Endothelial cell of umbilical vein (primary cell): ENCODE measurements around the gene VIT. TPM values are rescaled to one million over a fixed set of nuclear protein-coding genes. Genes with fewer than 3 reads are reported as not detected.

ENCODE experiments used
- BruUV-seq: library from RNA; stranded (reverse); fragments of 400-500 nt; replicated peaks from 2 replicates; lab custom pipeline; 2021; lab: Mats Ljungman, UMichigan
- CTCF ChIA-PET: fragments of 300-600, 350-600 bp; sonication (Branson Sonifier 250); formaldehyde crosslinking; loops from one replicate; lab custom pipeline; 2021; ENCODE audit warnings: antibody characterized with exemption, inconsistent platforms; lab: Charles Lee
- POLR2A ChIA-PET: fragments of 300-600, 350-600 bp; sonication (Branson Sonifier 250); formaldehyde crosslinking; loops from one replicate; lab custom pipeline; 2021; ENCODE audit warnings: antibody characterized with exemption, inconsistent platforms; lab: Charles Lee
- DNase-seq: peaks from one replicate; pipeline ENCODE4 v3.0.0-alpha.2; 2011; ENCODE audit warnings: low read depth, low spot score
- FAIRE-seq: peaks from 2 replicates; lab custom pipeline; 2011; peaks lifted over from hg19 to GRCh38; lab: Jason Lieb, UNC
- H2AFZ ChIP-seq: 2 replicates; pipeline ENCODE4 v1.6.0; 2012; ENCODE audit warnings: low read depth, low read length, control low read depth, inconsistent platforms
- H3K27ac ChIP-seq: 2 replicates; pipeline ENCODE4 v1.5.1; 2011; ENCODE audit warnings: low read depth, mild to moderate bottlenecking, control low read depth, low read length, moderate library complexity; ENCODE audit not compliant: insufficient read depth
- H3K27me3 ChIP-seq, 2 experiments: 2 replicates each; pipeline versions ENCODE4 v1.6.0 to v1.6.1; 2011; ENCODE audit warnings: low read length in 2 of 2, mixed read lengths in 1 of 2; ENCODE audit not compliant: control insufficient read depth in 2 of 2, insufficient read depth in 2 of 2
- H3K36me3 ChIP-seq, 2 experiments: 2 replicates in 1 of 2; 3 replicates in 1 of 2; pipeline ENCODE4 v1.5.1; 2011; ENCODE audit warnings: low read length in 2 of 2, mild to moderate bottlenecking in 1 of 2, moderate library complexity in 1 of 2; ENCODE audit not compliant: control insufficient read depth in 2 of 2, insufficient read depth in 2 of 2; ENCODE audit errors: extremely low read depth in 1 of 2
- H3K4me1 ChIP-seq: 3 replicates; pipeline ENCODE4 v1.5.1; 2011; ENCODE audit warnings: mild to moderate bottlenecking, low read length; ENCODE audit not compliant: control insufficient read depth, insufficient read depth; ENCODE audit errors: extremely low read depth
- H3K4me2 ChIP-seq: 2 replicates; pipeline ENCODE4 v1.6.1; 2011; ENCODE audit warnings: low read length, control low read depth, mixed read lengths; ENCODE audit not compliant: insufficient read depth
- H3K4me3 ChIP-seq, 3 experiments: fragments of 200-600 bp in 1 of 3; sonication (generic), shearing (Covaris generic) in 1 of 3; replicated peaks in 1 of 3; 2 replicates each; pipeline ENCODE4 v1.5.1; 2011 to 2016; ENCODE audit warnings: control low read depth in 3 of 3, low read length in 3 of 3, mild to moderate bottlenecking in 2 of 3, inconsistent platforms in 1 of 3, low read depth in 1 of 3, moderate library complexity in 1 of 3; ENCODE audit not compliant: insufficient read depth in 1 of 3
- H3K79me2 ChIP-seq: 2 replicates; pipeline ENCODE4 v1.6.0; 2012; ENCODE audit warnings: low read length, inconsistent platforms; ENCODE audit not compliant: control insufficient read depth, insufficient read depth
- H3K9ac ChIP-seq: replicated peaks from 2 replicates; pipeline ENCODE3; 2011; ENCODE audit warnings: low read length, control low read depth; ENCODE audit not compliant: insufficient read depth; ENCODE audit errors: extremely low read depth
- H3K9me1 ChIP-seq: replicated peaks from 3 replicates; pipeline ENCODE4 v1.6.0; 2011; ENCODE audit warnings: mild to moderate bottlenecking, low read length; ENCODE audit not compliant: control insufficient read depth, insufficient read depth; ENCODE audit errors: extremely low read depth
- H3K9me3 ChIP-seq: replicated peaks from 2 replicates; pipeline ENCODE4 v1.5.1; 2012; ENCODE audit warnings: low read length, inconsistent platforms; ENCODE audit not compliant: control insufficient read depth, insufficient read depth
- H4K20me1 ChIP-seq: replicated peaks from 2 replicates; pipeline ENCODE3; 2011; ENCODE audit warnings: mild to moderate bottlenecking, low read length; ENCODE audit not compliant: control insufficient read depth, insufficient read depth; ENCODE audit errors: extremely low read depth
- EZH2 ChIP-seq: IDR thresholded peaks from 2 replicates; pipeline ENCODE4 v1.6.1; 2012; ENCODE audit warnings: borderline replicate concordance, low read depth, mild to moderate bottlenecking, moderate library complexity, low read length, inconsistent platforms; ENCODE audit not compliant: severe bottlenecking
- GATA2 ChIP-seq: IDR thresholded peaks from 2 replicates; pipeline ENCODE4 v1.7.0; 2011; ENCODE audit warnings: low read depth, mild to moderate bottlenecking, moderate library complexity, mixed read lengths, low read length; ENCODE audit not compliant: insufficient read length, insufficient read depth
- MYC ChIP-seq: IDR thresholded peaks from one replicate; pipeline ENCODE4 v1.6.1; 2011; ENCODE audit warnings: mild to moderate bottlenecking, low read depth, low read length
- POLR2AphosphoS5 ChIP-seq: IDR thresholded peaks from 2 replicates; pipeline ENCODE4 v1.6.1; 2012; ENCODE audit warnings: low read depth, mild to moderate bottlenecking, control low read depth, low read length, moderate library complexity; ENCODE audit not compliant: insufficient read depth
- dilution Hi-C: fragments of 300-500 bp; cut with MboI; formaldehyde crosslinking; loops from one replicate; pipeline ENCODE4 v1.15.0; 2019; ENCODE audit warnings: low sequenced_read_pairs; ENCODE audit not compliant: extremely low pct_ligation_motif_present
- intact Hi-C: fragments of 100-400 bp; cut with micrococcal nuclease; formaldehyde crosslinking; loops from one replicate; pipeline ENCODE4 v1.10.0; 2022
- polyA plus RNA-seq, 4 experiments: library from polyadenylated mRNA; depleted of rRNA in 3 of 4; stranded (reverse) in 3 of 4; unstranded in 1 of 4; fragments of >200 nt; gene quantifications; 2 replicates each; pipeline versions ENCODE4 v1.2.1 to v1.2.3, GENCODE V29; 2011 to 2012; ENCODE audit warnings: missing spikeins in 1 of 4
- total RNA-seq: library from RNA; stranded (reverse); gene quantifications from 2 replicates; pipeline ENCODE4 v1.2.3, GENCODE V29; 2021
- TF ChIP-seq, protein P1 (sequence below), 2 donors: IDR thresholded peaks; 1 replicate in 1 of 2; 2 replicates in 1 of 2; pipeline ENCODE4 v1.5.1; 2011; ENCODE audit warnings: low read length in 2 of 2, mild to moderate bottlenecking in 2 of 2, moderate library complexity in 2 of 2, control low read depth in 1 of 2, inconsistent platforms in 1 of 2, low read depth in 1 of 2; ENCODE audit not compliant: insufficient read depth in 1 of 2; ENCODE audit errors: extremely low read depth in 1 of 2
- TF ChIP-seq, protein P2 (sequence below): IDR thresholded peaks from 2 replicates; pipeline ENCODE4 v1.6.1; 2011; ENCODE audit not compliant: insufficient read depth, insufficient read length

VIT gene
- total and polyA plus RNA-seq, 2 donors (not counting 3 experiments of a cell fraction or from before 2014, with no cell fraction given) = 0.54 to 0.88 TPM

DNA sequence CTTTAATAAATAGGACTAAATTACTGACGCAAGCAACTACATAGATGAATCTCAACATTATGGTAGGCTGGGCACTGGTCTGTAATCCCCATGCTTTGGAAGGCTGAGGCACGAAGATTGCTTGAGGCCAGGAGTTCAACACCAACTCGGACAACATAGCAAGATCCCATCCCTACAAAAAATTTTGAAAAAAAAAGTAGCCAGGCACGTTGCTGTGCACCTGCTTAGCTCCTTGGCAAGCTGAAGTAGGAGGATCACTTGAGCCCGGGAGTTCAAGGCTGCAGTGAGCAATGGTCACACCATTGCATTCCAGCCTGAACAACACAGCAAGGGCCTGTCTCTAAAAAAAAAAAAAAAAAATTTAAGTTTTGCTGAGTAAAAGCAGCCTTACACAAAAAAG lies 43.4 kb upstream of the VIT start:
- FAIRE-seq (no peak), DNase-seq (no peak)
- BruUV-seq = no TSS peak
- no peak overlapping the region for H2AFZ ChIP-seq
- dilution Hi-C loops (loop anchor here (25.0 kb wide), 1 partner anchor 141 kb away; no protein-coding TSS in a partner anchor), intact Hi-C loops (loop anchor here (10.0 kb wide), 1 partner anchor 1148 kb away; no protein-coding TSS in a partner anchor)
- H3K9ac ChIP-seq = no peak overlapping the region
- H4K20me1 ChIP-seq = no peaks in the 10 kb centered on the region
- H3K4me1 ChIP-seq = peaks cover 28% of the 10 kb centered on the region
- H3K36me3 ChIP-seq = no peaks in the 10 kb centered on the region
- no peaks in the 10 kb centered on the region for H3K9me1 ChIP-seq
- H3K27me3 ChIP-seq = no peaks in the 10 kb centered on the region
- no peaks in the 10 kb centered on the region for H3K9me3 ChIP-seq
- TF ChIP-seq GATA2 (no peak), MYC (no peak), POLR2AphosphoS5 (no peak)
- H3K4me3 ChIP-seq = no peak overlapping the region
- ChIA-PET CTCF (interaction anchor here (2.4 kb wide), 1 partner anchor 11 kb away, joined by 5 read pairs; no protein-coding TSS in a partner anchor), POLR2A (no interaction called here)
- no peaks in the 10 kb centered on the region for H3K79me2 ChIP-seq
- no peak overlapping the region for H3K4me2 ChIP-seq
- no peak overlapping the region for H3K27ac ChIP-seq

DNA sequence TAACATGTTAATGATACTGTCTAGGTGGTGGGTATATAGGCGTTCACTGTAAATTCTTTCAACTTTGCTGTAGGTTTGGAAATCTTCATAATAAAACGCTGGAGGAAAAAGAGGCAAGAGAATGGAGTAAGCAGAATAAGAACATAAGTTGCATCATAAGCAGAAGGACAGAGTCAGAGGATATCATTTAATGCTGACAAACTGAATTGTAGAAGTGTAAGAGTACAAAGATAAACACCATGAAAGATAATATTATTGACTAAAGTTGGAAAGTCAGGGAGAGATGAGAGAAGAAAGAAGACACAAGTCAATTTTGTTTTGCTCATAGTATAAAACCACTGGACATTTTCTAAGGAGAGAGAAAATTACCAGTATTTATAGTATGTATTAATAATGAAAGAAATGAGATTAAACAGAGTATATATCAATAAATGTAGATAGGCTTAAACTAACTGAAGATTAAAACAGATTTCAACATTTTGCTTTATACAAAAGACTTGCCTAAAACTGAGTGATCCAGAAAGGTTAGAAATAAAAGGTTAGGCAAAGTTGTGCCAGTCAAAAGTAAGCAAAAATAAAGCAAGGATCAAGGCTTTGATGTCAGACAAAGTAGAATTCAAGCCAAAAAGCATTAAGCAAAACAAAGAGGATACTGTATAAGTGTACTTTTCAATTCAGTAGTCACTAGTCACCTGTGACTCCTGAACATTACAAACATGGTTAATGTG lies 42.4 kb upstream of the VIT start:
- TF ChIP-seq EZH2 = no peak
- TF ChIP-seq, protein P1, sequence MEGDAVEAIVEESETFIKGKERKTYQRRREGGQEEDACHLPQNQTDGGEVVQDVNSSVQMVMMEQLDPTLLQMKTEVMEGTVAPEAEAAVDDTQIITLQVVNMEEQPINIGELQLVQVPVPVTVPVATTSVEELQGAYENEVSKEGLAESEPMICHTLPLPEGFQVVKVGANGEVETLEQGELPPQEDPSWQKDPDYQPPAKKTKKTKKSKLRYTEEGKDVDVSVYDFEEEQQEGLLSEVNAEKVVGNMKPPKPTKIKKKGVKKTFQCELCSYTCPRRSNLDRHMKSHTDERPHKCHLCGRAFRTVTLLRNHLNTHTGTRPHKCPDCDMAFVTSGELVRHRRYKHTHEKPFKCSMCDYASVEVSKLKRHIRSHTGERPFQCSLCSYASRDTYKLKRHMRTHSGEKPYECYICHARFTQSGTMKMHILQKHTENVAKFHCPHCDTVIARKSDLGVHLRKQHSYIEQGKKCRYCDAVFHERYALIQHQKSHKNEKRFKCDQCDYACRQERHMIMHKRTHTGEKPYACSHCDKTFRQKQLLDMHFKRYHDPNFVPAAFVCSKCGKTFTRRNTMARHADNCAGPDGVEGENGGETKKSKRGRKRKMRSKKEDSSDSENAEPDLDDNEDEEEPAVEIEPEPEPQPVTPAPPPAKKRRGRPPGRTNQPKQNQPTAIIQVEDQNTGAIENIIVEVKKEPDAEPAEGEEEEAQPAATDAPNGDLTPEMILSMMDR (IDR thresholded peaks at IDR 0.05; ENCODE audit: extremely low read depth in 1 of 2, insufficient read depth in 1 of 2, low read depth in 1 of 2, low read length in 2 of 2) = no peak
- TF ChIP-seq, protein P2, sequence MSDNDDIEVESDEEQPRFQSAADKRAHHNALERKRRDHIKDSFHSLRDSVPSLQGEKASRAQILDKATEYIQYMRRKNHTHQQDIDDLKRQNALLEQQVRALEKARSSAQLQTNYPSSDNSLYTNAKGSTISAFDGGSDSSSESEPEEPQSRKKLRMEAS = no peak
- Histone ChIP-seq H3K36me3 (no peaks in the 10 kb centered on the region), H3K79me2 (no peaks in the 10 kb centered on the region), H3K9ac (no peak overlapping the region), H4K20me1 (no peaks in the 10 kb centered on the region), H3K4me2 (no peak overlapping the region), H3K27ac (no peak overlapping the region), H2AFZ (no peak overlapping the region), H3K9me3 (no peaks in the 10 kb centered on the region), H3K27me3 (no peaks in the 10 kb centered on the region), H3K9me1 (no peaks in the 10 kb centered on the region), H3K4me3 (no peak overlapping the region), H3K4me1 (peaks cover 28% of the 10 kb centered on the region)
- FAIRE-seq = no peak
- CTCF ChIA-PET = no interaction called here
- no TSS peak for BruUV-seq
- DNase-seq = no peak
- intact Hi-C loops = loop anchor here (10.0 kb wide), 1 partner anchor 1149 kb away; no protein-coding TSS in a partner anchor
- dilution Hi-C loops = loop anchor here (25.0 kb wide), 1 partner anchor 142 kb away; no protein-coding TSS in a partner anchor
- POLR2A ChIA-PET = no interaction called here
